Stimulated activated naive B cell treated with anti-CD40 and anti-IgM and Interleukin-4, amounts not matched to agents 10 μg/mL and 1 μg/mL and 100 μg/mL, for 72 hours (primary cell): ENCODE data around the gene CCDC190.

Source experiments
- ATAC-seq, 2 donors: fragments of 150-1000 bp; cut with Tn5 transposase; replicated peaks; 2 replicates each; pipeline ENCODE4 v1.10.0; 2021; ENCODE audit warnings: moderate library complexity in 1 of 2
- DNase-seq: peaks from one replicate; pipeline ENCODE4 v3.0.0; 2021
- H3K27ac Mint-ChIP-seq: one replicate; pipeline ENCODE4 v1.8.0; 2022; ENCODE audit warnings: mild to moderate bottlenecking, mixed read lengths
- H3K27me3 Mint-ChIP-seq, 2 donors: one replicate each; pipeline ENCODE4 v1.8.0; 2022; ENCODE audit warnings: mixed read lengths in 2 of 2
- H3K36me3 Mint-ChIP-seq, 2 donors: one replicate each; pipeline ENCODE4 v1.8.0; 2022; ENCODE audit warnings: mixed read lengths in 2 of 2, mild to moderate bottlenecking in 1 of 2
- H3K4me1 Mint-ChIP-seq, 2 donors: one replicate each; pipeline ENCODE4 v1.8.0; 2022; ENCODE audit warnings: mixed read lengths in 2 of 2, mild to moderate bottlenecking in 1 of 2
- H3K4me3 Mint-ChIP-seq, 2 donors: one replicate each; pipeline ENCODE4 v1.8.0; 2022; ENCODE audit warnings: mild to moderate bottlenecking in 2 of 2, mixed read lengths in 2 of 2, moderate library complexity in 1 of 2
- H3K9me3 Mint-ChIP-seq, 2 donors: one replicate each; pipeline ENCODE4 v1.8.0; 2022; ENCODE audit warnings: mixed read lengths in 2 of 2, mild to moderate bottlenecking in 1 of 2

CCDC190 gene, protein sequence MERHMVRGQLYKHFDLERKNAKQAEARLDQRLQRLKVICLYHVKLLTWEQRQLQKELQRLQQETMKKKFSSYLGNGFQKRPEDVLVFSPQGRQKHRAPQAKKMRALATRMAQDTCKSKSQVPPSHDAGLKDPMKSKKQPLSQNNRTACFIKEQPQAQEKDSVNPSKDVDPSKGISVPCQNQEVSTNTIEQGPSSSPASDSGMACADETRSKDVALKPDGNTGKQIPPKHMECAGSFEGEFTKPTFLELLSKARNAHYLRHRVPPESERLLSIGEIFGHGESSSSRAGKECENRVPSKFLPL

DNA sequence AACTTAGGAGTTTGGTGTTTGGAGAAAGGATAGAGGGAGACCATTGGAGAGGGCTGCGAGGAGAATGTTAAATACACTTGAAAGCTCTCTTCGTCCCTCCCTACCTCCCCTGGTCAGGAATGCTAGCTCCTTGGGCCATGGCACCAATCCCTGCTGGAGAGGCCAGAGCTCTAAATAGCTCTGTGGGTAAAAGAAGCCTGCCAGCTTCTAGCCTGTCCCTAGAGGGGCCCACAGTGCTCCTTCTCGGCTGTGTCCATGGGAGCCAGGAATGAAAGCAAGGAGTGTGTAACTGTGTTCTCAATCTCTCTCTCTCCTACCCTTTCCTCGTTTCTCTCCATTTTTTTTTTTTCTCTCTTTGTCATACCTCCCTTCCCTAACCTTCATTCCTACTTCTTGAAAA is at the start of gene CCDC190:
CCDC190 (minus strand) TSS at position 75 of the 400 bp plus-strand sequence. CDS start 1,529 bp downstream, outside the sequence.
- Mint-ChIP-seq H3K36me3 (no peaks in the 10 kb centered on the region), H3K4me1 (no peaks in the 10 kb centered on the region), H3K4me3 (no peak within 1 kb of the TSS), H3K27me3 (peaks cover 19 to 33% of the 10 kb centered on the region in 2 donors), H3K27ac (no peak within 1 kb of the TSS), H3K9me3 (peaks cover 0 to 3% of the 10 kb centered on the region in 2 donors)
- no peak for DNase-seq
- ATAC-seq = no peak

DNA sequence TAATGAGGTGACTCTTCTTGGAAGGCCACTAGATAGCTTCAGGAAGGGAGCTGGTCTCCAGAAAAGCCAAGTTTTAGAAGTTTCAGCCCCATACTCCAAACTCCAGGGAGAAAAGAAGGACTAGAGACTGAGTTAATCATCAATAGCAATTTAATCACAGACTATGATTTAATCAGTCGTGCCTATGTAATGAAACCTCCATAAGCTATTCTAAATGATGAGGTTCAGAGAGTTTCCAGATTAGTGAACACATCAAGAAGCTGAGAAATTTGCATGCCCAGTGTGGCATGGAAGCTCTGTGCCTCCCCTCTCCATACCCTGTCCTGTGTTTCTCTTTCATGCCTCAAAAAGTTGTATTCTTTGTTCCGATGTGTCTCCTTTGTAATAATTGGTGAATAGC is 49.2 kb upstream of the CCDC190 start:
- H3K36me3 Mint-ChIP-seq = peaks cover 3 to 4% of the 10 kb centered on the region in 2 donors
- no peaks in the 10 kb centered on the region for H3K4me1 Mint-ChIP-seq
- H3K4me3 Mint-ChIP-seq = no peak overlapping the region
- DNase-seq (no peak), ATAC-seq (no peak)
- peaks cover 7 to 13% of the 10 kb centered on the region in 2 donors for H3K9me3 Mint-ChIP-seq
- H3K27ac Mint-ChIP-seq = no peak overlapping the region
- H3K27me3 Mint-ChIP-seq = peaks cover 0 to 6% of the 10 kb centered on the region in 2 donors

DNA sequence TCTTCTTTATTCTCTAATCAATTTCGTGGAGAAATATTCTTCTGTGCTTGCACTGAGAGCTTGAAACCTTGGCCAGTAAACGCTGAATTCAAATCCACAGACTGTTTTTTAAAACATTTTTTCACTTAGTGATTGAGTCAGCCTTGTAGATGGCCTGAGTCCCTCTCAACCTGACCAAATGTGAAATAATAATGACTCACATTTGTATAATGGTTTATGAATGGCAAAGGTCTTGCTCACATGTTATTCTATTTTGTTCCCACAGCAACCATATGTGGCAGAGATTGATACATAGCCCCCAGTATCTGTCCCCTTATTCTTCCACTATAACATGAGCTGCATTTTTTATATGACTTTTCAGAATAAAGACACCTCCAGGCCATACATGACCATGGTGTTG is 47.8 kb upstream of the CCDC190 start:
- H3K4me1 Mint-ChIP-seq = no peaks in the 10 kb centered on the region
- no peak for DNase-seq
- no peak overlapping the region for H3K27ac Mint-ChIP-seq
- peaks cover 7 to 13% of the 10 kb centered on the region in 2 donors for H3K9me3 Mint-ChIP-seq
- peaks cover 3 to 4% of the 10 kb centered on the region in 2 donors for H3K36me3 Mint-ChIP-seq
- H3K4me3 Mint-ChIP-seq = no peak overlapping the region
- no peak for ATAC-seq
- H3K27me3 Mint-ChIP-seq = peaks cover 0 to 6% of the 10 kb centered on the region in 2 donors

DNA sequence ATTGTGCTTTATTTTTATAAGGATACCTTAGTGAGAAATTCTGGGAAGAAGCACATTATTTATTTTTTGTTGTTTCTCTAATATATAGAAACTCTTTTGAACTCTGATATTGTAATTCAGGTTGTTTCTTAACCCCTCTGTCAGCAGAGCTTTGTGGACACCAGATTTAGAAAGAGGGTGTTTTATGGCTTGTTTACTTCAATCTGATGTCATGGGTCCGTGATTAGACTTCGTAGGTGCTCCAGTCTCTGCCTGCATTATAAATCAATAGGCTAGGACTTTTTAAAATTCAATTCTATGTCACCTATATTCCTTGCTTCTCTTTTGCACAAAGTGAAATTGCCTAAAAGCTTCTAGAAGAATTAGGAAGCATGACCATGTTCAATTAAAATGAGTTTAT is 47.3 kb upstream of the CCDC190 start:
- Mint-ChIP-seq H3K4me3 (no peak overlapping the region), H3K4me1 (no peaks in the 10 kb centered on the region), H3K36me3 (peaks cover 3 to 4% of the 10 kb centered on the region in 2 donors), H3K9me3 (peaks cover 7 to 13% of the 10 kb centered on the region in 2 donors), H3K27ac (no peak overlapping the region), H3K27me3 (peaks cover 0 to 6% of the 10 kb centered on the region in 2 donors)
- ATAC-seq (no peak), DNase-seq (no peak)

DNA sequence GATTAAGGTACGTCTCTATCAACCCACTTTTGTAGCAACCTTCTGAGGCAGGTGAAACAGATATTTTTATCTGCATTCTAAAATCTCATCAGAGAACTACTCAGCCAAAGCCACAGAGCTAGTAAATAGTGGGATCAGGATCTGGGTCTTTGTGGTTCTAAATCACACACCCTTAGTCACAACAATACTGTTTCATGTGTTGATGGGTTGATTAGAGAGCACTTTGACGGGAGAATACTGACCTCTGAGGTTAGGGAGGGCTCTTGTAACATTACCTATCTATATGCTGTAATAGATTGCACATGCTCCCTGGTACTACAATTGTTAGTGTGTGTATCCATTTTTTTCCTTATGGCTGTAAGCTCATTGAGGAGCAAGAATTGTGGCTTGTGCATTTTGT is 45.5 kb upstream of the CCDC190 start:
- no peak for ATAC-seq

DNA sequence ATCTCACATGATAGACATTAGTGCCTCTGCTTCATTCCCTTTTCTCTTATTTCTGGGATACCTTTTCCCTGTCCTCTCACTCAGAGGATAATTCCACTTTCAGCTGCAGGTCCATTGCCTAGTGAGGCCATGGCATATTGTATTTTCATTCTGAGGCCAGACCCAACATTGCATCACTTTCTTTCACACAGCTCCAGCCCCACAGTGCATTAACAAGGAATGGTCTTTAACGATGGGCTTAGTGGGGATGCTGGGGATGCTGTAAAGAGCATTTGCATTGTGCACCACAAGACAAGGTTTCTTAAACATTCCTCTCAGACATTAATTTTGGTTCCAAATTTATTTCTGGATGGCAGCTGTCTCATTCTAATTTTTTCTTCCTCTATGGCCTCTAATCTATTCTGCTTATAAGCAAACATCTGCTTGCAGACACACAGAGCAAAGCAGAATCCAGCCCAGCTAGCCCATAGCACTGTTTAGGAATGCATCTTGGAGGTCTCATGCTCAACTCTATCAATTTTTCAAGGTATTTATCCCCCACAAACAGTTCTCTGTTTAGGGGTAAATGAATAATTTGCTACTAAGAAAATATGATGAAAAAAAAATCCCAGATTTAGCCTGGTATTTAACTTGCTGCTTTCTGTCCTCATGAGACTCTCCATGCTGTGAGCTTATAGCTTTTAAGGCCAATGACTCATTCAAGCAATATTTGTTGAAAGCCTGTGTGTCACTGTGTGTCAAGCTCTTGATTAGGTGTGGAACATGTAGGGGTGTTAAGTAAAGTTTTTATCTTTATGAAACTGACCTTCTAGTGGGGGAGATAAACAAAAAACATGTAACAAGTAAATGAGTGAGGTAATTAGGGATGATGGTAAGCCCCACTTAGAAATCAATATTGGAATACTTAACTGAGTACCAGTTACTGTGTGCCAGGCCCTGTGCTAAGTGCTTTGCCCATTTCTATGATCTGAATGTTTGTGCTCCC is 44.5 kb upstream of the CCDC190 start:
- no peak for DNase-seq
- H3K36me3 Mint-ChIP-seq = no peaks in the 10 kb centered on the region
- H3K27ac Mint-ChIP-seq = no peak overlapping the region
- peaks cover 0 to 1% of the 10 kb centered on the region in 2 donors for H3K9me3 Mint-ChIP-seq
- no peak for ATAC-seq
- no peak overlapping the region for H3K4me3 Mint-ChIP-seq
- no peaks in the 10 kb centered on the region for H3K4me1 Mint-ChIP-seq
- peaks cover 0 to 6% of the 10 kb centered on the region in 2 donors for H3K27me3 Mint-ChIP-seq

More for the DNA sequence above, 45.5 kb upstream of the CCDC190 start:
- Mint-ChIP-seq H3K4me1 (no peaks in the 10 kb centered on the region), H3K4me3 (no peak overlapping the region), H3K27ac (no peak overlapping the region), H3K27me3 (peaks cover 0 to 6% of the 10 kb centered on the region in 2 donors), H3K9me3 (peaks cover 0 to 3% of the 10 kb centered on the region in 2 donors), H3K36me3 (no peaks in the 10 kb centered on the region)
- no peak for DNase-seq

DNA sequence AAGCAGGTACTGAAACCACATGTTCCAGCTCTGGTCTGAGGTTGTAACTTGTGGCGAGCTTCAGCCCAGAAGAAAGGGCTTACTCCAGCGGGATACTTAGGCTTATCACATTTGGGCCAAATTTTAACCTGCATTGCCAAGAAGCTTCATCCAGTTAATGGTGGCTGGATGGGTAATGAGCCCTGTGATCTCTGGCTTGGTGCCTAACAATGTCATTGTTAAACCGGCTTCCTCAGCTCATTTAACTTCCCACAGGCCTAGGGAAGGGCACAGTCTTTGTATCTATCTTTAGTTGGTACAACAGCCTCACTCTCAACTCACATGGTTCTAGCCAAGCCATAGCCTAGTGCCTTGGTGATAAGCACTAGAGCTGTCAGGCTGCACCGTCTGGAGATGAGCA is 43.6 kb upstream of the CCDC190 start:
- no peaks in the 10 kb centered on the region for H3K9me3 Mint-ChIP-seq
- H3K4me1 Mint-ChIP-seq = no peaks in the 10 kb centered on the region
- no peaks in the 10 kb centered on the region for H3K36me3 Mint-ChIP-seq
- no peak for ATAC-seq
- no peak for DNase-seq
- H3K27ac Mint-ChIP-seq = no peak overlapping the region
- H3K27me3 Mint-ChIP-seq = peaks cover 0 to 6% of the 10 kb centered on the region in 2 donors
- H3K4me3 Mint-ChIP-seq = no peak overlapping the region

DNA sequence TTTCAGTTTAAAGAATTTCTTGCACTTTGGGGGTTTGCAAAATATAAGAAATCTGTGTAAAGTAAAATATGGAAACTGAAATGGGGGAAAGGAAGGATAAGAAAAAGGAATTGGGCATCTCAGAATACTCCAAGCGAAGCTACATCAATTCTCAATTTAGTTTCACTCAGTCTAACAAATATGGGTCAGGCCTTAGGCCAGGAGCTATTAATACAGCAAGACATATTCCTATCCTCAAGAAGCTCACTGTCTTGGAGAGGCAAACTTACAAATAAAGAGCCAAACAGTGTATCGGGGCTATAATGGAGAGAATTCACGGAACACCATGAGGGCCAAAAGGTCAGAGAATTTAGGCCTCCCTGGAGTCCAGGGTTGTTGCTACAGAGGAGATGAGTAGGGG is 43.0 kb upstream of the CCDC190 start:
- ATAC-seq = no peak
- no peak for DNase-seq
- Mint-ChIP-seq H3K4me1 (no peaks in the 10 kb centered on the region), H3K27me3 (peaks cover 0 to under 1% of the 10 kb centered on the region in 2 donors), H3K4me3 (no peak overlapping the region), H3K9me3 (no peaks in the 10 kb centered on the region), H3K27ac (no peak overlapping the region), H3K36me3 (no peaks in the 10 kb centered on the region)

DNA sequence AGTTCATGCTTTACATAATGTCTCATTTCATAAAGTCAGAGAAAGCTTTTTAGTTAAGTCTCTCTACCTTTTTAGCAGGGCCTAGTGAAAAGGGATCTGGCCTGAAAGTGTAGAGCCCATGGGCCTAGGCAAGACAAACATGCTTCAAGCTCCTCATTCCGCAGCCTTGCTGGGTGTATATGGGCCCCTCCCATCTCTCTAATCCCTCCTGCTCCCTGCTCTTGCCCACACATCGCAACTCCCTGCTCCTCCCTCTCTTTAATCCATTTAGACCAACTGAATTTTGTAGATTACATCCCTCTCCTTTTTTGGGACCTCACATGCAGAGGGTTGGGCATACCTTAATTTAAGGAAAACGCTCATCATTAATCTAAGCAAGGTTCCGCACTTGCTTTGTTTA is 42.3 kb upstream of the CCDC190 start:
- no peaks in the 10 kb centered on the region for H3K27me3 Mint-ChIP-seq
- no peak overlapping the region for H3K27ac Mint-ChIP-seq
- H3K4me3 Mint-ChIP-seq = no peak overlapping the region
- DNase-seq (no peak), ATAC-seq (no peak)
- H3K4me1 Mint-ChIP-seq = no peaks in the 10 kb centered on the region
- no peaks in the 10 kb centered on the region for H3K9me3 Mint-ChIP-seq
- H3K36me3 Mint-ChIP-seq = no peaks in the 10 kb centered on the region

DNA sequence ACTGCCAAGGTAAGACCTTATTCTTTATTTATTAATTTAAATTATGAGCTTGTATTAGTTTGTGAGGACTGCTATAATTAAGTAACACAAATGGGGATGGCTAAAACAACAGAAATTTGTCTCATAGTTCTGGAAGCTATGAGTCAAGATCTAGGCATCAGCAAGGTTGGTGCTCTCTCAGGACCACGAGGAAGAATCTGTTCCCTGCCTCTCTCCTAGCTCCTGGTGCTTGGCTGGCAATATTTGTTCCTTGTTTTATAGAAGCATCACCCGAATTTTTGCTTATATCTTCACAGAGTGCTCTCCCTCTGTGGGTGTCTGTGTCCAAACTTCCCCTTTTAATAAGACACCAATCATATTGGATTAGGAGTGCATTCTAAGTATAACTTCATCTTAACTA is 41.4 kb upstream of the CCDC190 start:
- H3K27ac Mint-ChIP-seq = no peak overlapping the region
- H3K4me1 Mint-ChIP-seq = no peaks in the 10 kb centered on the region
- H3K4me3 Mint-ChIP-seq = no peak overlapping the region
- H3K27me3 Mint-ChIP-seq = no peaks in the 10 kb centered on the region
- H3K9me3 Mint-ChIP-seq = no peaks in the 10 kb centered on the region
- H3K36me3 Mint-ChIP-seq = no peaks in the 10 kb centered on the region
- no peak for ATAC-seq
- DNase-seq = no peak

DNA sequence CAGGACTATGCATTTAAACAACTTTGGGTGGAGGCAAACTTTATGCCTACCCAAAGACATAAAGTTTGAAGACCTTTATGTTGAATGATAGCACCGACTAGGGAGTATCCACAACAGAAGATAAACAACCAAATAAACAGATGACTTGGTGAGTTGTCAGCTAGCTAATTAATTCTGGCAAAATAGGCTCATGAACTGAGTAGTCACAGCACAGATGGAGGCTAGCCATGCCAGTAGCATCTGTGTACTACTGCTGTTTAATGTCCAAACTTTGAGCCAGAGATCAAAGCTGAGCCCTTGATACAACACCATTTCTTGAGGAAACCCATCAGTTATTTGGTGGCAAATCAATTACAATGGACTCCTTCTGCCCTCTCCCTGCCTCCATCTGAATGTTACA is 40.3 kb upstream of the CCDC190 start:
- H3K27me3 Mint-ChIP-seq = peaks cover 0 to 3% of the 10 kb centered on the region in 2 donors
- H3K4me1 Mint-ChIP-seq = no peaks in the 10 kb centered on the region
- ATAC-seq (no peak), DNase-seq (no peak)
- no peak overlapping the region for H3K4me3 Mint-ChIP-seq
- no peak overlapping the region for H3K27ac Mint-ChIP-seq
- no peaks in the 10 kb centered on the region for H3K9me3 Mint-ChIP-seq
- no peaks in the 10 kb centered on the region for H3K36me3 Mint-ChIP-seq

DNA sequence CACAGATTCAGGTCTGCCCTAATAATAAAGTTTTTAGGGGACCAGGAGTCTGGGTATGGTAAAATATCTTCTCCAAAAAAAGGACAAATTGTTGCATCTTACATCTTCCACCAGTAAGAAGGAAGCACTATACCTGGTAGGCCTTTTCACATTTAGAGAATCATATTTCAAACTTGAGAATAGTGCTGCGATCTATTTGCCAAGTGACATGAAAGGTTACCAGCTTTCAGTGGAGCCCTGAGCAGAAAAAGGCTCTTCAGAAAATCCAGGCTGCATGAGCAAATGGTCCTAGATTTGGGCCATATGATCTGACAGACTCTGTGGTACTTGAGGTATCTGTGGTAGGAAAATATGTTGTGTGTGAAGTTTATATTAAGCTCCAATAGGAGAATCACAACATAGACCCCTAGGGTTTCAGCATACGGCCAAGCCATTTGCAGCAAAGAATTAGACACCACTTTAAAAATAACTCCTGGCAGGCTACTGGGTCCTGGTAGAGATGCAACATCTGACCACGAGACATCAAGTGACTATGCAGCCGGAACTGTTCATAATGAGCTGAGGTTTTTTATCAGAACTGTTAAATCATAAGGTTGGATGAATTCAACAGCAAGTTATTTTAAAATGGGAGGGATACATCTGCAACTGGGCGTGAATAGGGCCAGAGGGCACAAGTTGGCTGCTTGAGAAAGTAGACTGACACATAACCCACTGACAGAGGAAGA is 38.6 kb upstream of the CCDC190 start:
- Mint-ChIP-seq H3K4me3 (no peak overlapping the region), H3K27ac (no peak overlapping the region), H3K27me3 (peaks cover 0 to 4% of the 10 kb centered on the region in 2 donors), H3K4me1 (no peaks in the 10 kb centered on the region), H3K9me3 (no peaks in the 10 kb centered on the region), H3K36me3 (no peaks in the 10 kb centered on the region)
- no peak for ATAC-seq
- DNase-seq = no peak

DNA sequence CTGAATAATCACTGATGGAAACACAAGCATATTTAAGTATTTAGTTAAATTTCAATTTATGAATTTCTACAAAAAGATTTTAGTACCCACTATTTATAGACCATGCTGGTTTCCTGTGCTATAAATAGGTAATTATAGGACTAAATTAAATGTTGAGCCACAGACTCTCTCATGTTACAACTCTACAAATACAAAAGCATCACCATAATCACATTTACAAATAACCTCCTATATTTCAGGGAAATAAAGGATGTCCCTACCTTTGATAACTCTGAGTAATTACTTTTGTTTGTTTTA is 32.6 kb upstream of the CCDC190 start:
- no peak for DNase-seq
- peaks cover 4 to 6% of the 10 kb centered on the region in 2 donors for H3K27me3 Mint-ChIP-seq
- no peaks in the 10 kb centered on the region for H3K4me1 Mint-ChIP-seq
- H3K4me3 Mint-ChIP-seq = no peak overlapping the region
- no peak overlapping the region for H3K27ac Mint-ChIP-seq
- H3K9me3 Mint-ChIP-seq = peaks cover 0 to 1% of the 10 kb centered on the region in 2 donors
- no peak for ATAC-seq
- no peaks in the 10 kb centered on the region for H3K36me3 Mint-ChIP-seq

DNA sequence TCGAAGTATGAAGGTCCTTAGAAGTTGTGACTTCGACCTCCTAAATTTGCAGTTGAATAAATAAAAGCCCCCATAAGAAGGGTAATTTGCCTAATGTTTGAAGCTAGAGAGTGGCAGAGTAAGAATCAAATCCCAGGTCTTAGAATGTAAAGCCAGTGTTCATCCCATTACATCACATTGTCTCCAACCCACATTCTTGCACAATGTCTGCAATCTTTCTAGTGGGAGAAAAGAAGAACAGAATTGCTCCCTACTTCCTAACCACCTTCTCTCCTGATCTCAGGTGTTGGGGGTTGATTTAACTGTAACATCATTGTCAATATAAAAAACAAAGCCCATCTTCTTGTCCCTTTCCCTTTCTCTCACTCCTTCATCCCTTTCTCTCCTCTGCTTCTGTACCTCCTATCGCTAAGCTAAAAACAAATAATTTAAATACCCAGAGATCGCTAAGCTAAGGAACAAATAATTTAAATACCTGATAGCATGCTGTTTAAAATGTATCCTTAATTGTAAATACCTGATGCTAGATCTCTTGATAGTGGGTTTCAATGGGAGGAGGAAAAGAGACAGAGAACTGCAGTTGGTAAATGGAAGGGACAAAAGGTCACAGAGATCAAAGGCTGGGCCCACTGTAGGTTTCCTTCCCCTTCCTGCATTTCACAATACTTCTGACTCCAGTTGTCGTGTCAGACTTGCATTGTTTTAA is 32.1 kb upstream of the CCDC190 start:
- H3K4me1 Mint-ChIP-seq = no peaks in the 10 kb centered on the region
- H3K4me3 Mint-ChIP-seq = no peak overlapping the region
- peaks cover 4 to 6% of the 10 kb centered on the region in 2 donors for H3K27me3 Mint-ChIP-seq
- no peak for ATAC-seq
- H3K9me3 Mint-ChIP-seq = peaks cover 0 to 1% of the 10 kb centered on the region in 2 donors
- no peak for DNase-seq
- H3K36me3 Mint-ChIP-seq = no peaks in the 10 kb centered on the region
- H3K27ac Mint-ChIP-seq = no peak overlapping the region
